Left lobe of liver (tissue), 2 donors: Measurements from ENCODE around the gene G0S2. TPM values are rescaled to one million over a fixed set of nuclear protein-coding genes. Genes with fewer than 3 reads are reported as not detected.

ENCODE experiments used
- ATAC-seq: fragments of 200-7000 bp; cut with Tn5 transposase; one replicate; pipeline ENCODE4 v1.9.1; 2020; ENCODE audit warnings: mild to moderate bottlenecking, moderate library complexity
- DNase-seq: peaks from one replicate; pipeline ENCODE4 v3.0.0-alpha.2; 2020; ENCODE audit warnings: low spot score
- total RNA-seq: library from RNA; stranded (reverse); gene quantifications from one replicate; pipeline ENCODE4 v1.2.1, GENCODE V29; 2021
- donor health status: DM: no; HTN: no; CAD: no; lungs with moderate emphysema.
- donor health status: DM: no; HTN: yes; CAD: no.

The G0S2 gene
- total RNA-seq, 1 donor from 2014 or later: 75.0 TPM

DNA sequence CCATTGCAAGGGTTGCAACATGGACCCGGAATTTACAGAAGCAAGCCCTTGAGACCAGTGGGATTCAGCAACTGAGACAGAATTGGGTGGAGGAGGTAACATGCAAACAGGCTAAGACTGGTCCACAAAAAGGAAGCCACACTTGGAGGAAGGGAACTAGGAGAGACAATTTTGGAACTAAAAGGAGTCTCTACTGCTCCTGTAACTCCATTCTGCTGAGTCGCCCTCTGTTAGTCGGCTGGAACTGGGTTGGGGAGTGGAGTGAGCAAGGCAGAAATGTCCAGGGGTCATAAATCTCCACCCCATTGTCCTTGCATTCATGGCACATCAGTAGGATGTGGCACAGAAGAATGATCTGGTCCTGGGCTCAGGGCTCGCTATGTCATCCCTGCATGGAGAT lies 28.1 kb upstream of the G0S2 start:
- ATAC-seq: no peak
- DNase-seq: no peak

DNA sequence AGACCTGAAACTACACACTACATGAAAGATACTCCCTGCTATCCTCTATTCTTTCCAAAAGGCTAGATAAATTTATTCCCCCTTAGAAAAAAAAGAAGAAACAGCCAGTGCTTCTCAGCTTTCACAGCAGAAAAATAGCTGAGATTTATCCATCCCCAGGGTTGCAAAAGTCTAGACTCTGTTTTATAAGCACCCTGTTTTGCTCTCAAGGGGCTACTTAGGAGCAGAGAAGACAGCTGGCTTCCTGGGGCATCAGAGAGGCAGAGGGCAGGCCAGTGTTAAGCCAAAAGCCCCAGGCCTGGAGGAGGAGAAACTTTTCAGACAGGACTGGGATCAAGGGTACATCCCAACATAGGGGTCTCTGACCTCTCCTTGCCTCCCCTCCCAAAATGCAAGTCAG lies 26.9 kb upstream of the G0S2 start:
- DNase-seq (no peak), ATAC-seq (no peak)

DNA sequence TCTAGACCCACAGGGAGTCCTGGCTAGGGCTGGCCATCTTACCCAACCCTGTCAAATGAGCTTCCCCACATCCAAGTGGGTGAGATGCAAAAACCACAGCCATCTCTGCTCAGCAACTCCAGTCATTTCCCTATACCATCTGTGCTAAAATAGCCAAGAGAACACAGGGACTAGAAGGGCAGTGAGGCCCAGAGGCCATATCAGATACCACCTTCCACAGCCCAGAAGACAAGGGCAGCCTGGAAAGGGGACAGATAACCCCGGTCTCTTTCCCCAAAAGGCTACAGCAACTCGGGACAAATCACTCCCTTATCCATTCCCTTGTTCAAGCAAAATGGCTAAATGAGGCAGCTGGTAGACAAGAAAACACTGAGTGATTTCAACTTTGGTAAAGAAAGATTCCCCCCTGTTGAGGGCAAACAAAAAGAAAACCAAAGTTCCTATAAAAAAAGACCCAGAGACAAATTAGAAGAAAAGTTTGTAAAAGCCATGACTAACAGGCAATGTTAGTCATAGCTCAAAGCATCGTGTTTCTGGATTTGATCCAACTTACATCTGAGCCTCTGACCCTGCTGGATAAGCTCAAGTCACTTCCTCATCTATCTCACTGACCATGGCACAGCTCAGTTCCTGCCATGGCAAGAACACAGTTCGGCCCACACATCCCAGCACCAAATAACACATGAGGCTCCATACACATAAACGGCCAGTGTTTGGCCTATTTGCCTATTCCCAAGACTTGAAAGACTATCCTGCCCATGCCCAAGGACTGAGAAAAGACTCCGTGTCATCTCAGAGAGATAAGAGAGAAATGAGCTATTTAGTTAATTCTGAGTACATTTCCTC lies 26.1 kb upstream of the G0S2 start:
- ATAC-seq (no peak), DNase-seq (no peak)

DNA sequence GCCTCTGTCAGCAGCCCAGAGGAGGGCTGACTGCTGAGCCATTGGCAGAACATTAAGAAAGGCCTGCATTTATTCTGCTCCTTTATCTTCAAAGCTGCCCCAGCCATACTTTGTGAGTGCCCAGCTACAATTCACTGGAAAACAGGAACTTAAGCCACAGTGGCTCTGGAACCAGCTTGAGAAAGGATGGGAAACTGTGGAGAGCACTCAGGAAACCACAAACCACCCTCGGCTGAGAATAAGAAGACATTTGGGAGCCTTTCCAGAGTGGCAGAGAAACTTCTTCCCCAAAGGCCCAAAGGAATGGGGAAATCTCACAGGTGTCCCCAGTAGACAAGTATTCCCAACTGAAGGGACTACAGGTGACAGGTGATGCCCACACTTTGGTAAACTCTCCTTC lies 24.8 kb upstream of the G0S2 start:
- ATAC-seq (no peak), DNase-seq (no peak)

DNA sequence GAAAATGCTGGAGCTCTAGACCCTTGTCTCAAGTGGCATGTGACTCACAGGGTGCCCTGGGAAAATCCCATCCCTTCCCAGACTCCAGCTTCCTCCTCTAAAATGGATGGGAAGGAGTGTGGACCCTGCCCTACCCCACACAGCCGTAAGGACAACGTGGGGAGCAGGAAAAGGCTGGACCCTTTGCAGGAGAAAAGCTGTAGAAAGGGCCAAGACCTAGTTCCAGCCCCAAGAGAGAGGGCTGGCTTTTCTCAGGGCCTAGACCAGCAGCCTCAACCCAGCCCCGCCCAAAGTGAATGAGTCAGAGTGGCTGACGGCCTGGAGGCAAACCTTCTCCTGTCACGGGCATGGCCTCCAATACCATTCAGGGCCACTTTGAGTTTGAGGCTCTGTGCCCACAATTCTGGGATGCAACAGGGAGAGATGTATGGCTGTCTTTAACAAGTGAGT lies 24.0 kb upstream of the G0S2 start:
- ATAC-seq (no peak), DNase-seq (no peak)

DNA sequence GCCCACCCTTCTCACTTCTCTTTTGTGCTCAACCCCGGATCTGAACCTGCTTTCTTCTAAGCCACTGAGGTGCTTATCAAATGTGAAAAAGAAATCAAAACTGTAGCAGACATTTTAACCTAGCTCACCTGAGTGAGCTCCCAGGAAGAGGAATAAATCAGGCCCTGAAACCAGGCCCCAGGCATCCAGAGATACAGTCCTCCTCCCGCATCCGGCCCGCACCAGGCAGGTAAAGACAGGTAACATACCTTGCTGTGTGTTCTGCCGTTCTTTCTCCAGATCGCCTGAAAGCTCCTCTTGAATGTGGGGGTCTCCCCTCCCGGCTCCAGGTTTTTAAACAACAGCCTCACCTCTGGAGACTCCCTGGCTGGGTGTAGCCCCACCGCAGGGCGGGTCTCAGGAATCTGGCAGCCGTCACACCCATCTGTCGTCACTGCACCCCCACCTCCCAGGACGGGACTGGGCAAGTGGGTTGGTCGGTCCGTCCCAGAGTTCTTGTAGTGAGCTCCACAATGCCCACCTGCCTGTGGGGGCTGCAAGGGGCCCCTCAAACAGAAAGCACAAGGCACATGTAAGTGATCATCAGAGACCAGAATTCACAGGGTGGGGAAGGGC lies 23.0 kb upstream of the G0S2 start, which contains the start of gene LAMB3:
TSS of gene LAMB3 (minus strand) at position 305 of the 615 bp plus-strand sequence. CDS start 1,481 bp downstream, outside the sequence.
- ATAC-seq (no peak), DNase-seq (no peak)

DNA sequence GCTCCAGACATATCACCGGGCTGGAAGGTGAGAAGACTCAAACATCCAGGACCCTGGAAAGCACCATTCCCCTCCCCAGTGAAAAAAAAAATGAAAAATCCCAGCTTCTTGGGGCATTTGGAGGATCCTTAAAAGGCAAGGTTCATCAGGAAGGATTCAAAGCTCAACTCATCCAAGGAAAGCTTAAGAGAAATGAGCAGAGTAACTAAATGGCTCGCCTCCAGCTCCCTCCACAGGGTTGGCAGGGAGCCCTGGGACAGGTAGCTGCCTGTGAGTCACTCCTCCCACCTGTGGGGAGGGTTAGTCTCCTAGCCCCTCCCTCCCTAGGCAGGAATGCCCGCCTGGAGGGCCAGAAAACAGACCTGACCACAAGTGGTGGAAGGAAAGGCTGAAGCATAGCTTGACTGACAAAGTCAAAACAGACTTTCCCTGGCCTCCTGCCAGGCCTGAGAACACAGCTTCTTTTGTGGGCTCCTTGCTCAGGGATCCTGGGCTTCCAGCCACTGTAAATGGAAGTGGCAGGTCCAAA lies 22.3 kb upstream of the G0S2 start:
- ATAC-seq: peak; percentile 74
- peak; percentile 91 for DNase-seq

DNA sequence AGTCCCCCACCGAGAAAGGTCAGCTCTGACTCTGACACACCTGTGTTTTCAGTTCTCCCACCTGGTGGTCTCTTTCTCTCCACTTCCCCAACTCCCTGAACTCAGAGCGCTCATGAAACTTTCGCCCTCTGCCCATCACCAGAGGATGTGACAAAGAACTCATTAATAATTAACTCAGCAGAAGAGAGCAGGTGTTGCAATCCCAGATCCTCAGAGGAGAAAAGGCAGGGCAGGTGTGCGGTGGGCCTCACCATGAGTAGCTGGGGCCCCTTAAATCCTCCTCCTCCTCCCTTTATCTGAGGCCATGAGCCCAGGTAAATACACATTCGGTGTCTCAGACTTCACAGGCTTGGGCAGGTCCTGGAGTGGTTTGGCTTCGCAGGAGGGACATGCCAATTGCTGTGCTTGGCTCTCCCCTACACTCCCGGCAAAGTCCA lies 21.3 kb upstream of the G0S2 start:
- DNase-seq (no peak), ATAC-seq (peak; percentile 50)

DNA sequence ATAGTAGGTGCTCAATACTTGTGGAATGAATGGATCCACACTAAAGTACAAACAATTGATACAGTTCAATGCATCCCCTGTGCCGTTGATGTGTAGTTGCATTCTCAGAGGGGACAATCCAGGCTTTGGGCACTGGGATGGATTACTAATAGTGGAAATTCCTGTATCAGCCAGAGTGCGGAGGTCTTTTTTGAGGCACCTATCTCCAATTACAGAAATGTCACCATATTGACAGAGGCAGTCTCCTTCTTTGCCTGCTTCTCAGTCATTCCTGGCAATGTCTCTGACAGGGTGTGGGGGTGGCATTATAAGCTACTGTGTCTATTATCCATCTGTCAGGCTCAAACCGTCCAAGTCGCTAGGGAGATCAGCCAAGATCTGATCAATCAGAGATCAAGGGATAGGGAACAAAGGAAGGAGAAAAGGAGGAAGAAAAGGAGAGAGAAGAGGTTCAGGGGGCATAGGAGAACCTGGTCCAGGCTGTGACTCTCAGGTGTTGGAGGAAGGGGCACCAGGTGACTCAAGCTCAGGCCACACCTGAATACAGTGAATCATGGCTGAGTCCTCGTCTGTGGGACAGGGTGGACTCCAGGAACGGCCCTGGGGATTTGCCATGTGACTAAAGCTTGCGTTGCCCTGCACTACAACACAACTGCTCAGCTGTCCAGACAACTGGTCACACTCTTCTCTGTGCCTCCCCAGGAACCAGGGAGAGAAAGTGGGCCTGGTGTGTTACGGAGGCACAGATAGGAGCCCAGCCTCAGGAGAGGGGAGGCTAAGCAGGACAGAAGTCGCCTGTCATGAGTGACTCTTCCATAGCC lies 19.6 kb upstream of the G0S2 start:
- DNase-seq: no peak

DNA sequence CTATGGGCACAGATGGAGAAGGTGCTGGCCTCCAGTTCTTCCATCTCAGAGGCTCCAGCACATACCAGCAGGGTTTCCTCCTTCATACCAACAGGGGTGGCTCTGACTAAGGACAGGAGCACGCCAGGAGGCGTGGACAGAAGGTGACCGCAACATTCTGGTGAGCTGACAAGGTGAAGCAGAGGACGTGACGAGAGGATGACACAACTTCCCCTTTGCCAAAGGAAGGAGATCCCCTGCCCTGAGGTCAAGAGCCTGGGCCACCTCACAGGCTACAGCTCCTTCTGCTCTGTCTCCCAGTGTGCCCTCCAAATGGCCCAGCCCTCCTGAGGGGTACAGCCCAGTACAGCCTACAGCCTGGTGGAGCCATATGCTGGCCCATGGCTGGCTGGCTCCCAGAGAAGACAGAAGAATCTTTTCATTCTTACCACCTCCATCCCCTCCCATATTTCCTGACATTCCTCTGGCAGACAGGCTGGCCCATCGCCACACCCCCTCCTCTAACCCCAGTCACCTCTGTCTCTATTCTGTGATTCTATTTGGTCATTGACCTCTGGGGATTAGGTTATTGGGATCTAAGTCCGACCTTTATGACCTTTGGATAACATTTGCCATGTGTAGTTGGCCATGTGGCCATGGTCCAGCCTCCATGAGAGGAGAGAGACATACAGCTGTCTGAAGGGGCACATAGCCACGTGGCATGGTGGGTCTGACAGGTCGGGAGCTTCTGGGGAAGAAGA lies 17.9 kb upstream of the G0S2 start:
- DNase-seq (peak; percentile 84), ATAC-seq (peak; percentile 70)

More for the DNA sequence above, 19.6 kb upstream of the G0S2 start:
- peak; percentile 1 for ATAC-seq

DNA sequence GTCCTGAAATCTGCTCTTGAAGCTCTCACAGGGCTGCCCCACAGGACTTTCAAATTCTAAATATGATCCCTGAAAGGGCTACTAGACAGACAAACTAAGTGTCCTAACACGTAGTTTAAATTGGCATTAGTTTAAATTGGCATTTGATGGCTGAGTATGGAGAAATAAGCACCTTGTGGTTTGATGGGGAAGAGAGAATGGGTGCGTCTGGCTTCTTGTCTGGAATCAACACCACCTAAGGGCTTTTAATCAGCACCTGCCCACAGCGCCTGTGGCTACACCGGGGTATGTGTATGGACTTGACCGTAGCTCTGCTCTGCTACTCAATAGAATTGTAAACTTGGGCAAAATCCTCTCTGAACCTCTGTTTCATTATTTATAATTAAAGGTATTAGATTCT lies 17.3 kb upstream of the G0S2 start:
- ATAC-seq (peak; percentile 9), DNase-seq (no peak)

DNA sequence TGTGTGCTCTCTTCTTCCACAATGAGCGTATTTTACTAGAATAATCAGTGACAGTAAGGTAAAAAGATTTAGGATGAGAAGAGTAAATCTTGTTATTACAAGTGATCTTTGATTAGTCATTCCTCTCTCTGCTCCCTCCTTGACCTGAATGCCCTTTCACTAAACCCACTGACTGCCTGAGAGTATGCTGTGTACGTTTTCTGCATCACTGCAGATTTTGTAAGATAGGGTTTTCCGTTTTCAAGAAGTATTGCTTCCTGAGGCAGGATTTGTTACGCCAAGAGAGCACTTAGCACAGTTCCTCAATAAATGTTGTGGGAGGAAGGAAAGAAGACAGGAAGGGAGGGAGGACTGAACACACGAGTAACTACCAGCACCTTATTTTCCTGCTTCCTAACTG lies 15.3 kb upstream of the G0S2 start:
- DNase-seq (no peak), ATAC-seq (no peak)

DNA sequence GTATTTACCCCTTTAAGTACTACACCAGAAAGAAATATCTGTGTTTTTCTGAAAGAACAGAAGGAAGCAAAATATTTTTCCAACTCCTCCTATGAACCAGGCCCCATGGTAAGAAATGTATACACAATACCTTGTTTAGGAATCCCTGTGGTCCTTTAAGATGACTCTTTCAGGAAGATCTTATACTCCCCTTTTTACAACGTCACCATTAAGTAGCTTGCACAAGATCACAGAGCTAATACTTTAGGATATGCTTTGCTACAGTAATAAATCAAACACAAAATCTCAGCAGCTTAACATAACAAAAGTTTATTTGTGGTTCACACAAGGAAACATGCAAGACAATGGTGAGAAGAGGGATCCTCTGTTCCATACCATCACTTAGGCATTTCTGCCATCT lies 14.1 kb upstream of the G0S2 start:
- DNase-seq: no peak
- no peak for ATAC-seq

DNA sequence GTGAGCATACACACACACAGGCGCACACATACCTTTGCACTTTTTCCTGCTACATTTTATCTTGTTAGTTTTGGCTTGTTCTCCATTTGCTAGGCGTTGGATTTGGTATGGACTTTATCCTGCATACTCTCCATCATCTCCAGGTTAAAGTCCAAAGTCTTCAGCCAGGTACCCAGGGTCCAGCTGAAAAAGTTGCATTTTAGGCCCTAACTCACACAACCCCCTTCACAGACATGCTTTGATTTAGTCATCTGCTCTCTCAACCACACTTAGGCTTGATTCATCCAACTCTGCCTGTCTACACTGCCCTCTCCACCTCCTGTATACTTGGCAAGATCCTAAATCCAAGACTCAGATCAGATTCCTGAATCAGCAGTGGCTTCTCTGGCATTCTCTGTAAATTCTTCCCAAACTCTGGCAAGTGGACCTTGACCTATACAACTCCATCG lies 12.3 kb upstream of the G0S2 start:
- DNase-seq: peak; percentile 79
- ATAC-seq: peak; percentile 80

DNA sequence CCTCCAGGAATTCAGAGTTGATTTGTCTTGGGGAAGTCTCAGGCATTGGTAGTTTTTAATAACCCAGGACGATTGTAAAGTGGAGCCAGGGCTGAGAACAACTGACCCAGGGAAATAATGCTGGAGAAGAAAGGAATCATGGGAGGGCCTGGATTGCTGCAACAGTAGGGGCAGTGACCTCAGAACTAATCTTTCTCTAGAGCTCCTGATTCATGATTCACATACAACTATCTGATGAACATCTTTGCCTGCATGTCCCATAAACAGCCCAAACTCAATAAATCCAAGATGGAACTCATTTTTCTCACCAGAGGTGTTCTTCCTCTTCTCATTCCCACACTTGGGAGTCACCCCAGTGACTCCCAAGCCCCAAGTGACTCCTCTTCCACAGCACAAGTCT lies 8.1 kb upstream of the G0S2 start:
- ATAC-seq: peak; percentile 31

DNA sequence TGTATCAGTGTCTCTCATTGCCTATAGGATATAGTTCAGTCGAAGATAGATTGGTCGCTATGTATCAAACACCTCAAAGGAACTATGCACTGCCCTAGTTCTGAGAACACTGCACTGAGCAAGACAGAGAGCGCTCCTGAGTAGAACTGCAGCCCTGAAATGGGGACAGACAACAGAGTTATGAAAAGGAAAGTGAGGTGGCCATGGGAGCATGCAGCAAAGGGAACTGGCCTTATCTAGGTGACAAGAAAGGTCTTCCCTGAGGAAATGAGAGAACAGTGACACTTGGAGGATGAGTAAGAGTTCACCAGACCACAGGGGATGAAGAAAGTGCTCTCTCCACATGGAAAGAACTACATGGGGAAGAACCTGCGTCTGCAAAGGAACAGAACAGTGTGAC lies 7.5 kb upstream of the G0S2 start:
- DNase-seq: no peak

More for the DNA sequence above, 8.1 kb upstream of the G0S2 start:
- no peak for DNase-seq

DNA sequence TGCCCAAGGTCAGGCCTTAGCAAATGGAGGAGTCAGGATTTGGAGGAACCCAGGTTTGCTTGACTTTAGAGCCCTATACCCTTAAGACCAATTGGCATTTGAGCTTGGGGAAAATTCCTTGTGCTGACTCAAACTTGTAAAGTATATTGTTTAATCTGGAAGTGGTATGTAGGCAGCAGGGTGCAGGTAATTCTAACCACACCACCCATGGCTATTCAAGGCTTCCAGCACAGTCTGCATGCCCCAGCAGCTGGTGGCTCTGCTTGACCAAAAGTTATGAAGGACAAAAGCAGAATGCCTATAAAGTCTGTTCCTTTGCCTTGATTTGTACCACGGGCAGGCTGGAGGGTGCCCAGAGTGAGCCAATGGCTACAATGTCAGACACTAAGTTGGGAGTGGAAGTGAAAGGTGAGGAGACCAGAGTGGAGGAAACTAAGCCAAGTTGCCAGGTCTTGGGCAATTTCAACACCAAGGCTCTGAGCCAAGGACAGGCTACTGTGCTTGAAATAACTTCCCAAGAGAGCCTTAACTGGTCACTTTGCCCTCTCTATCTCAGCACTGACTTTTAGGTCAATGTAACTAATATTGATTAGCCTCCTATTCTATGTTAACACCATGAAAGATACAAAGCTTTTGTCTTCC lies 4.7 kb upstream of the G0S2 start:
- ATAC-seq (peak; percentile 11), DNase-seq (peak; percentile 77)

More for the DNA sequence above, 7.5 kb upstream of the G0S2 start:
- no peak for ATAC-seq

DNA sequence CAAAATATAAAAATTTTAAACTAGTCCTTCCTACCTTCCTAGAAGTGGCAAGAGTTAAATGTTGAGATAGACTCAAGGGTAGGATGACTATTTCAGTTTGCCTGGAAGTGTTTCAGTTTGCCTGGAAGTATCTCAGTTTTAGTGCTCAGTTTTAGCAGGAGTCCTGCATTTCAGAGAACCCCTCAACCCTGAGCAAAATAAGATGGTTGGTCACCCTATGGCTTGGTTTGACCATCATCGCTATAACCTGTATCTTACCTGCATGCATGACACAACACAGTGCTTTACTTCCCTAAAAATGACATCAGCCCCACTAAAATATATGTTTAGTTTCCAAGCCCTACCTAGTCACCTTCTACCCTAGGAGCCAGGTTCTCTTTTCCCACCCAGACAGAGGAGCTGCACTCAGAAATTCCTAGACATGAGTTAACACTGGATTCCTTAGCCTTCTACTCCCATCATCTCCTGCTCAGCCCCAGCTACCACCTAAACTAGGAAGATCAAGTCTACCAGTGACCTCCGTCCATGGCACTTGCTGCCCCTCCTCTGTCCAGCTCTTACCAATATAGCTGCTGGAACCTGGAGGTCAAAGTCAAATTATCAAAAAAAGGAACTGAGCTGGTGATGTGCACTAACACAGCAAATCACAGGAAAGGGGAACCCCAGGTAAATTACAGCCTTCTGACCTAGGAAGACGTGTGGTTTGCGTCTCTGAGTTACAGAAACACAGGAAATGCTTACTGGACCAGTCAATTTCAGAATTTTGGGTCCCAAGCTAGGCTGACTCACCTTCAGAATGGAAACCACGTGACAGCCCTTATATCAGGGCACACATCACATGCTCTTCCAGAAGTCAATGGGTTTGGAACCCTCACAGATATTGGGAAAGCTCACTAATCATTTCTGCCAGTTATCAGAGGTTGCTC lies 2.2 kb upstream of the G0S2 start:
- no peak for DNase-seq

More for the DNA sequence above, 2.2 kb upstream of the G0S2 start:
- no peak for ATAC-seq
